ENCODE measurements around the gene KIAA0753.

The KIAA0753 gene

DNA sequence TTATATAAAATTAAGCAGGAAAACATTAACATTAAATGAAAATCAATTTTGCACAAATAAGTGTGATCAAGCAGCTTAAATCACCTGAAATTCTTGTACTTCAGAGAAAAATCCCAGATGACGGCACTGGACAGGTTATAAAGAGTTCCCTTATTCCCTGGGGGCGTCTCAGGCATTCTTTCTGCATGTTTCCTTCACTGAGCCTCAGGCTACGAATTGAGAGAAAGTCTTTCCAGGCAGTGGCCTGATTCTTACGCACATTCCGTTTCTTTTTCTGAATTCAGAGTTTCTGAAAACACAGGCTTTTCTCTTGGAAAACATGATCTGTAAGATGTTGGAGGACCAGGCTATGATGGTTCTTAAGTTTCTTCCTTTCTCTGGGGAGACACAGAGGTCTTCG lies 62.0 kb downstream of the KIAA0753 start:
- Histone ChIP-seq H3K27me3 (ENCODE audit: low read length) (no peaks in the 10 kb centered on the region), H2AFZ (ENCODE audit: low read depth, low read length, severe bottlenecking) (no peak overlapping the region), H3K79me2 (ENCODE audit: insufficient read depth, low read length) (no peaks in the 10 kb centered on the region), H3K9me3 (ENCODE audit: insufficient read depth, low read length) (no peaks in the 10 kb centered on the region), H3K9me2 (replicated peaks; ENCODE audit: insufficient read depth, low read length) (no peaks in the 10 kb centered on the region), H3K4me2 (ENCODE audit: low read depth, low read length, poor library complexity, severe bottlenecking) (no peak overlapping the region), H3K36me3 (ENCODE audit: low read length) (no peaks in the 10 kb centered on the region), H3K27ac (ENCODE audit: low read depth, low read length) (no peak overlapping the region), H4K20me1 (ENCODE audit: low read depth, low read length) (no peaks in the 10 kb centered on the region), H3F3A (ENCODE audit: insufficient read depth) (no peaks in the 10 kb centered on the region), H3K4me3 (ENCODE audit: insufficient read depth, low read length, poor library complexity, severe bottlenecking) (no peak overlapping the region), H3K9ac (ENCODE audit: low read length) (no peak overlapping the region)
- TF ChIP-seq CTCF (IDR thresholded peaks at IDR 0.05; ENCODE audit: insufficient read depth, low read length, poor library complexity, severe bottlenecking) (no peak), EZH2phosphoT487 (conservative IDR thresholded peaks at IDR 0.05; ENCODE audit: low read length) (no peak)

DNA sequence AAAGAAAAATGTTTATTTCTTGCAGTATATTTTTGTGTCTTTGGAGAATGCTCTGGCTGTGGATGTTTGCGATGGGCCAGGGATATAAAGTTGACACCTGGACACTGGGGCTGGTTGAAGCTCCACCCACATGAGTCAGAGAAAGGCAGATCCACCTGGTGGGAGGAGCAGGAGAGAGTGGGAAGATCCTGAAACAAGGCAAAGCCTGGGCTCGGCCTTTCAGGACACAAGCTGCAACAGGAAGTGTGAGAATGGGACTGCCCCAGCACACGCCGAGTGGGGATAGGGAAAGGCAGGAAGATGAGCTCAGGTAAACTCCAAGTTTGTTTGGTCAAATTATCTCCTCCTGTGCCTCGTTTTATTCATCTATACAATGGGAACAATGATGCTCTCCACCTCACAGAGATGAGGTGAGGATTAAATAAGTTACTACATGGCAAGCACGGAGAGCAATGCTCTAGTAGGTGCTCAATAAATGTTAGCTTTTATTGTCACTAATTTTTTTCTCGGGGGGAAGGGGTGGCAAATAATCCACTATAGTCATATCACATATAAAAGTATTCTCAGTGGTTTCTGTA lies 62.7 kb downstream of the KIAA0753 start:
- Histone ChIP-seq H3K9me3 (ENCODE audit: insufficient read depth, low read length) (no peaks in the 10 kb centered on the region), H3K4me3 (ENCODE audit: insufficient read depth, low read length, poor library complexity, severe bottlenecking) (no peak overlapping the region), H3K36me3 (ENCODE audit: low read length) (no peaks in the 10 kb centered on the region), H4K20me1 (ENCODE audit: low read depth, low read length) (no peaks in the 10 kb centered on the region), H3K4me2 (ENCODE audit: low read depth, low read length, poor library complexity, severe bottlenecking) (no peak overlapping the region), H3F3A (ENCODE audit: insufficient read depth) (no peaks in the 10 kb centered on the region), H2AFZ (ENCODE audit: low read depth, low read length, severe bottlenecking) (no peak overlapping the region), H3K27ac (ENCODE audit: low read depth, low read length) (no peak overlapping the region), H3K9me2 (replicated peaks; ENCODE audit: insufficient read depth, low read length) (no peaks in the 10 kb centered on the region), H3K9ac (ENCODE audit: low read length) (no peak overlapping the region), H3K27me3 (ENCODE audit: low read length) (no peaks in the 10 kb centered on the region), H3K79me2 (ENCODE audit: insufficient read depth, low read length) (no peaks in the 10 kb centered on the region)
- no peak for TF ChIP-seq EZH2phosphoT487 (conservative IDR thresholded peaks at IDR 0.05; ENCODE audit: low read length)
- no peak for TF ChIP-seq CTCF (IDR thresholded peaks at IDR 0.05; ENCODE audit: insufficient read depth, low read length, poor library complexity, severe bottlenecking)

GRCh38 chr17:6576038-6576785 lies 64.3 kb downstream of the KIAA0753 start:
- Histone ChIP-seq H2AFZ (ENCODE audit: low read depth, low read length, severe bottlenecking) (no peak overlapping the region), H3K79me2 (ENCODE audit: insufficient read depth, low read length) (no peaks in the 10 kb centered on the region), H3K9me2 (replicated peaks; ENCODE audit: insufficient read depth, low read length) (no peaks in the 10 kb centered on the region), H3K9me3 (ENCODE audit: insufficient read depth, low read length) (no peaks in the 10 kb centered on the region), H3K9ac (ENCODE audit: low read length) (no peak overlapping the region), H3K27ac (ENCODE audit: low read depth, low read length) (no peak overlapping the region), H3K27me3 (ENCODE audit: low read length) (no peaks in the 10 kb centered on the region), H3K4me2 (ENCODE audit: low read depth, low read length, poor library complexity, severe bottlenecking) (no peak overlapping the region), H3K36me3 (ENCODE audit: low read length) (no peaks in the 10 kb centered on the region), H3F3A (ENCODE audit: insufficient read depth) (no peaks in the 10 kb centered on the region), H4K20me1 (ENCODE audit: low read depth, low read length) (no peaks in the 10 kb centered on the region), H3K4me3 (ENCODE audit: insufficient read depth, low read length, poor library complexity, severe bottlenecking) (no peak overlapping the region)
- TF ChIP-seq EZH2phosphoT487 (conservative IDR thresholded peaks at IDR 0.05; ENCODE audit: low read length) (no peak), CTCF (IDR thresholded peaks at IDR 0.05; ENCODE audit: insufficient read depth, low read length, poor library complexity, severe bottlenecking) (no peak)
